Measurements from ENCODE around the gene RPA3. TPM values are rescaled to one million over a fixed set of nuclear protein-coding genes. Genes with fewer than 3 reads are reported as not detected.

The RPA3 gene
- polyA plus RNA-seq, 1 donor (not counting 4 experiments of a cell fraction or from before 2014, with no cell fraction given): 51.1 TPM

DNA sequence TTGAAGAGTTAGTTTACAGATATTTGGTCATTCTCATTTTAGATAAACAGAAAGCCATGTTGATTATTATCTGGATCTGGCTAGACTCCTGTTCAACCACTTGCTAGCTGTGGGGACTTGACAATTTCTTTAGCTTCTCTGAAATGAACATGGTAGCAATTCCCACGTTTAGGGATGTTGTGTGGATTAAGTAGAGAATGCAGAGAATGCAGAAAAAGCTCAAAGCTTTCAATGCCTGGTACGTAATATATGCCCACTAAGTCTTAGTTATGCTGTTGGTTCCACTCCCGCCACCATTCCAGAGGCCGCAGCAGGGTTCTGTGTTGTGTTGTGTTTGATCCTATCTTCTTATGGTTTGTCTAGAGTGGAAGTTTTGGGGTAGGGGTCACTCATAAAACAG is 39.2 kb upstream of the RPA3 start:
- H3K9me1 ChIP-seq (ENCODE audit: control insufficient read depth, extremely low read depth, insufficient read depth, low read length): no peaks in the 10 kb centered on the region
- H3K4me2 ChIP-seq (ENCODE audit: control insufficient read depth, extremely low read depth, insufficient read depth, low read depth, low read length): no peak overlapping the region
- H3K36me3 ChIP-seq (ENCODE audit: control insufficient read depth in 2 of 2, extremely low read depth in 1 of 2, insufficient read depth in 2 of 2, low read length in 2 of 2): no peaks in the 10 kb centered on the region
- H3K4me3 ChIP-seq (ENCODE audit: control insufficient read depth in 2 of 3, extremely low read depth in 1 of 3, insufficient read depth in 2 of 3, low read depth in 1 of 3, low read length in 3 of 3): no peak overlapping the region
- no peak overlapping the region for H2AFZ ChIP-seq (ENCODE audit: control insufficient read depth, low read length)
- no peak overlapping the region for H3K27ac ChIP-seq (ENCODE audit: control insufficient read depth, insufficient read depth, low read length)
- no peaks in the 10 kb centered on the region for H3K27me3 ChIP-seq (ENCODE audit: control insufficient read depth, extremely low read depth, insufficient read depth, low read length)
- no peak overlapping the region for H3K9ac ChIP-seq (ENCODE audit: control insufficient read depth, extremely low read depth, insufficient read depth, low read length)
- no peaks in the 10 kb centered on the region for H3K9me3 ChIP-seq (ENCODE audit: control insufficient read depth, low read depth, low read length)
- TF ChIP-seq EZH2 (IDR thresholded peaks at IDR 0.05; ENCODE audit: low read length): no peak
- TF ChIP-seq, protein P1, sequence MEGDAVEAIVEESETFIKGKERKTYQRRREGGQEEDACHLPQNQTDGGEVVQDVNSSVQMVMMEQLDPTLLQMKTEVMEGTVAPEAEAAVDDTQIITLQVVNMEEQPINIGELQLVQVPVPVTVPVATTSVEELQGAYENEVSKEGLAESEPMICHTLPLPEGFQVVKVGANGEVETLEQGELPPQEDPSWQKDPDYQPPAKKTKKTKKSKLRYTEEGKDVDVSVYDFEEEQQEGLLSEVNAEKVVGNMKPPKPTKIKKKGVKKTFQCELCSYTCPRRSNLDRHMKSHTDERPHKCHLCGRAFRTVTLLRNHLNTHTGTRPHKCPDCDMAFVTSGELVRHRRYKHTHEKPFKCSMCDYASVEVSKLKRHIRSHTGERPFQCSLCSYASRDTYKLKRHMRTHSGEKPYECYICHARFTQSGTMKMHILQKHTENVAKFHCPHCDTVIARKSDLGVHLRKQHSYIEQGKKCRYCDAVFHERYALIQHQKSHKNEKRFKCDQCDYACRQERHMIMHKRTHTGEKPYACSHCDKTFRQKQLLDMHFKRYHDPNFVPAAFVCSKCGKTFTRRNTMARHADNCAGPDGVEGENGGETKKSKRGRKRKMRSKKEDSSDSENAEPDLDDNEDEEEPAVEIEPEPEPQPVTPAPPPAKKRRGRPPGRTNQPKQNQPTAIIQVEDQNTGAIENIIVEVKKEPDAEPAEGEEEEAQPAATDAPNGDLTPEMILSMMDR (optimal IDR thresholded peaks at IDR 0.05 in 1 of 3, IDR thresholded peaks at IDR 0.05 in 1 of 3, conservative IDR thresholded peaks at IDR 0.05 in 1 of 3; ENCODE audit: extremely low read depth in 1 of 3, insufficient read depth in 2 of 3, low read length in 3 of 3): no peak
- no peaks in the 10 kb centered on the region for H4K20me1 ChIP-seq (ENCODE audit: control insufficient read depth, extremely low read depth, insufficient read depth, low read length)
- no peaks in the 10 kb centered on the region for H3K79me2 ChIP-seq (ENCODE audit: control insufficient read depth, insufficient read depth, low read length)
- peaks cover 7% of the 10 kb centered on the region for H3K4me1 ChIP-seq (ENCODE audit: control insufficient read depth, extremely low read depth, insufficient read depth, low read length)
- FAIRE-seq (no peak), DNase-seq (ENCODE audit: low read depth, low spot score) (no peak)
- dilution Hi-C loops (cut with MboI; ENCODE audit: extremely low pct_ligation_motif_present, low sequenced_read_pairs): no loop called here

- Histone ChIP-seq H3K27ac (ENCODE audit: control insufficient read depth, insufficient read depth, low read length) (no peak overlapping the region), H3K27me3 (ENCODE audit: control insufficient read depth, extremely low read depth, insufficient read depth, low read length) (no peaks in the 10 kb centered on the region), H4K20me1 (ENCODE audit: control insufficient read depth, extremely low read depth, insufficient read depth, low read length) (no peaks in the 10 kb centered on the region), H3K4me1 (ENCODE audit: control insufficient read depth, extremely low read depth, insufficient read depth, low read length) (peaks cover under 1% of the 10 kb centered on the region), H3K9me1 (ENCODE audit: control insufficient read depth, extremely low read depth, insufficient read depth, low read length) (no peaks in the 10 kb centered on the region), H3K4me2 (ENCODE audit: control insufficient read depth, extremely low read depth, insufficient read depth, low read depth, low read length) (no peak overlapping the region), H3K9me3 (ENCODE audit: control insufficient read depth, low read depth, low read length) (no peaks in the 10 kb centered on the region), H3K79me2 (ENCODE audit: control insufficient read depth, insufficient read depth, low read length) (no peaks in the 10 kb centered on the region), H3K9ac (ENCODE audit: control insufficient read depth, extremely low read depth, insufficient read depth, low read length) (no peak overlapping the region), H3K36me3 (ENCODE audit: control insufficient read depth in 2 of 2, extremely low read depth in 1 of 2, insufficient read depth in 2 of 2, low read length in 2 of 2) (no peaks in the 10 kb centered on the region), H2AFZ (ENCODE audit: control insufficient read depth, low read length) (no peak overlapping the region), H3K4me3 (ENCODE audit: control insufficient read depth in 2 of 3, extremely low read depth in 1 of 3, insufficient read depth in 2 of 3, low read depth in 1 of 3, low read length in 3 of 3) (no peak overlapping the region)
- TF ChIP-seq, protein P1 (optimal IDR thresholded peaks at IDR 0.05 in 1 of 3, IDR thresholded peaks at IDR 0.05 in 1 of 3, conservative IDR thresholded peaks at IDR 0.05 in 1 of 3; ENCODE audit: extremely low read depth in 1 of 3, insufficient read depth in 2 of 3, low read length in 3 of 3): no peak
- TF ChIP-seq EZH2 (IDR thresholded peaks at IDR 0.05; ENCODE audit: low read length): no peak
- FAIRE-seq (no peak), DNase-seq (ENCODE audit: low read depth, low spot score) (no peak)
- dilution Hi-C loops (cut with MboI; ENCODE audit: extremely low pct_ligation_motif_present, low sequenced_read_pairs): no loop called here
Observed at GRCh38 chr7:7756577-7756976, 38.2 kb upstream of the RPA3 start.
